ENCODE results near the gene KHDC4.

DNA sequence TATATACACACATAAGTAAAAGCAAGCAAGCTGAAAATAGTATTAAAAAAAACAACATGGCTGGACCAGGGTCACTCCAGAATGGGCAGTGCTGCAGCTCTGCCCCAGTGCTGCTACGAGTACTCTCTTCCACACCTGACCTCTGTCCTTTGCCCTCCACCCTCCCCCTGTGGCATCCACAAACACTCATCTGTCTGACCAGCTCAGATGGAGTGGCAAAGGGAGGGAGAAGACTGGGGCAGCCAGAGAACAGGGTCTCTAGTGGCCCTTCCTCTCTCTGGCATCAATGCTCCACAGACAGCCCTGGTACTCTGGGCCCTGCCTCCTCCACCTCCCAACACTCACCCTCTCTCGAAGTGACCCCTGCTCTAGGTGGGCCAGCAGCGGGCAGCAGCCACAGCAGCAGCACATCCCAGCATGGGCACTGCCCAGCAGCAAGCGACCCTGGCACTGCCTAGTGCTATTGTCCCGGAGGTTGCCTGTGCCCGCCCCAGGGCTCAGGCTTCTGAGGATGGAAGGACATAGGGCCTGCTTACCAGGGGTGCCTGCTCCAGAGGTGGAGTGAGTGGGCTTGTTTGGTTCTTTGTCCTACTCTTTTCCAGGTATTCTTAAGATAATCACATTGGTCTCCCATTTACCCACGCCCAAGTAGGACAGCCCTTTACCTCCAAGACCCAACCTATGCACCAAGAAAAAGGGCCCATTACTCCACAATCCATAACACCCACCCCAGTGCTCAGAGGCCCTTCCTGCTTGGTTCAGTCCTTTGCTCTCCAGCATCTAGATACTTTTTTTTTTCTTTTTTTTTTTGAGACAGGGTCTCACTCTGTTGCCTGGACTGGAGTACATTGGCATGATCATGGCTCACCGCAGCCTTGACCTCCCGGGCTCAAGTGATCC lies 37.9 kb upstream of the KHDC4 start:
- no peak for TF ChIP-seq EZH2phosphoT487 (IDR thresholded peaks at IDR 0.05; ENCODE audit: unreplicated experiment)
- TF ChIP-seq, protein P1, sequence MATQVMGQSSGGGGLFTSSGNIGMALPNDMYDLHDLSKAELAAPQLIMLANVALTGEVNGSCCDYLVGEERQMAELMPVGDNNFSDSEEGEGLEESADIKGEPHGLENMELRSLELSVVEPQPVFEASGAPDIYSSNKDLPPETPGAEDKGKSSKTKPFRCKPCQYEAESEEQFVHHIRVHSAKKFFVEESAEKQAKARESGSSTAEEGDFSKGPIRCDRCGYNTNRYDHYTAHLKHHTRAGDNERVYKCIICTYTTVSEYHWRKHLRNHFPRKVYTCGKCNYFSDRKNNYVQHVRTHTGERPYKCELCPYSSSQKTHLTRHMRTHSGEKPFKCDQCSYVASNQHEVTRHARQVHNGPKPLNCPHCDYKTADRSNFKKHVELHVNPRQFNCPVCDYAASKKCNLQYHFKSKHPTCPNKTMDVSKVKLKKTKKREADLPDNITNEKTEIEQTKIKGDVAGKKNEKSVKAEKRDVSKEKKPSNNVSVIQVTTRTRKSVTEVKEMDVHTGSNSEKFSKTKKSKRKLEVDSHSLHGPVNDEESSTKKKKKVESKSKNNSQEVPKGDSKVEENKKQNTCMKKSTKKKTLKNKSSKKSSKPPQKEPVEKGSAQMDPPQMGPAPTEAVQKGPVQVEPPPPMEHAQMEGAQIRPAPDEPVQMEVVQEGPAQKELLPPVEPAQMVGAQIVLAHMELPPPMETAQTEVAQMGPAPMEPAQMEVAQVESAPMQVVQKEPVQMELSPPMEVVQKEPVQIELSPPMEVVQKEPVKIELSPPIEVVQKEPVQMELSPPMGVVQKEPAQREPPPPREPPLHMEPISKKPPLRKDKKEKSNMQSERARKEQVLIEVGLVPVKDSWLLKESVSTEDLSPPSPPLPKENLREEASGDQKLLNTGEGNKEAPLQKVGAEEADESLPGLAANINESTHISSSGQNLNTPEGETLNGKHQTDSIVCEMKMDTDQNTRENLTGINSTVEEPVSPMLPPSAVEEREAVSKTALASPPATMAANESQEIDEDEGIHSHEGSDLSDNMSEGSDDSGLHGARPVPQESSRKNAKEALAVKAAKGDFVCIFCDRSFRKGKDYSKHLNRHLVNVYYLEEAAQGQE (IDR thresholded peaks at IDR 0.05; ENCODE audit: unreplicated experiment) = no peak
- no peak for TF ChIP-seq CTCF (conservative IDR thresholded peaks at IDR 0.05; ENCODE audit: low read depth in 2 of 2)
- no peak for TF ChIP-seq EZH2 (IDR thresholded peaks at IDR 0.05; ENCODE audit: low read depth, unreplicated experiment)
- TF ChIP-seq POLR2AphosphoS5 (IDR thresholded peaks at IDR 0.05; ENCODE audit: low read depth) = no peak
- no peak for TF ChIP-seq CREB1 (CRISPR knock-in tag; IDR thresholded peaks at IDR 0.05; ENCODE audit: low read depth)
- no peak for TF ChIP-seq JUNB (IDR thresholded peaks at IDR 0.05; ENCODE audit: unreplicated experiment)
- no peak for TF ChIP-seq ETS1 (IDR thresholded peaks at IDR 0.05)

All from GM23338 (cell line).